Loucy (cell line): ENCODE measurements around the gene FNDC3A.

Source experiments
- H2AFZ ChIP-seq: fragments of 200-600 bp; sonication (generic); 2 replicates; pipeline ENCODE4 v1.6.0; 2016; ENCODE audit warnings: antibody characterized with exemption, mild to moderate bottlenecking, low read length, moderate library complexity
- H3F3A ChIP-seq: fragments of 200-600 bp; 2 replicates; pipeline ENCODE4 v1.6.0; 2016; ENCODE audit warnings: antibody characterized with exemption, low read depth, mild to moderate bottlenecking
- H3K27me3 ChIP-seq: fragments of 200-600 bp; sonication (generic); 2 replicates; pipeline ENCODE4 v1.6.1; 2014; ENCODE audit warnings: low read length, mild to moderate bottlenecking; ENCODE audit not compliant: insufficient read depth, poor library complexity, severe bottlenecking
- H3K36me3 ChIP-seq: fragments of 200-600 bp; sonication (generic); 2 replicates; pipeline ENCODE4 v1.6.1; 2016; ENCODE audit warnings: low read length; ENCODE audit not compliant: insufficient read depth
- H3K4me1 ChIP-seq: fragments of 200-600 bp; sonication (generic); 2 replicates; pipeline ENCODE4 v1.5.1; 2014; ENCODE audit warnings: low read length, mild to moderate bottlenecking; ENCODE audit not compliant: insufficient read depth, poor library complexity, severe bottlenecking
- H3K4me2 ChIP-seq: fragments of 200-600 bp; sonication (generic); 2 replicates; pipeline ENCODE4 v1.6.0; 2014; ENCODE audit warnings: antibody characterized with exemption, low read length, low read depth, mild to moderate bottlenecking; ENCODE audit not compliant: poor library complexity, severe bottlenecking
- H3K4me3 ChIP-seq: fragments of 200-600 bp; sonication (generic); 2 replicates; pipeline ENCODE4 v1.5.1; 2014; ENCODE audit warnings: low read length, mild to moderate bottlenecking, mixed read lengths; ENCODE audit not compliant: poor library complexity, severe bottlenecking
- H3K79me2 ChIP-seq: fragments of 200-600 bp; sonication (generic); 2 replicates; pipeline ENCODE4 v1.6.1; 2014; ENCODE audit warnings: low read length; ENCODE audit not compliant: insufficient read depth
- H3K9ac ChIP-seq: fragments of 200-600 bp; sonication (generic); 2 replicates; pipeline ENCODE4 v1.6.0; 2014; ENCODE audit warnings: mild to moderate bottlenecking, low read depth, low read length, moderate library complexity; ENCODE audit not compliant: poor library complexity, severe bottlenecking
- H3K9me2 ChIP-seq: fragments of 200-600 bp; sonication (generic); replicated peaks from 2 replicates; pipeline ENCODE4 v1.6.1; 2016; ENCODE audit warnings: low read depth, low read length, mixed read lengths
- H3K9me3 ChIP-seq: fragments of 200-600 bp; sonication (generic); 2 replicates; pipeline ENCODE4 v1.6.1; 2014; ENCODE audit warnings: mild to moderate bottlenecking, antibody characterized with exemption, low read length, low read depth; ENCODE audit not compliant: insufficient read depth
- H4K20me1 ChIP-seq: fragments of 200-600 bp; sonication (generic); 2 replicates; pipeline ENCODE4 v1.6.0; 2014; ENCODE audit warnings: antibody characterized with exemption, low read length, mild to moderate bottlenecking; ENCODE audit not compliant: insufficient read depth, poor library complexity, severe bottlenecking
- CTCF ChIP-seq: fragments of 200-600 bp; sonication (generic); conservative IDR thresholded peaks from 2 replicates; pipeline ENCODE4 v1.5.1; 2014; ENCODE audit warnings: mild to moderate bottlenecking, antibody characterized with exemption, low read length
- EZH2phosphoT487 ChIP-seq: fragments of 200-600 bp; IDR thresholded peaks from 2 replicates; pipeline ENCODE4 v1.6.1; 2018; ENCODE audit warnings: antibody characterized with exemption, mild to moderate bottlenecking, moderate library complexity, borderline replicate concordance

The FNDC3A gene

DNA sequence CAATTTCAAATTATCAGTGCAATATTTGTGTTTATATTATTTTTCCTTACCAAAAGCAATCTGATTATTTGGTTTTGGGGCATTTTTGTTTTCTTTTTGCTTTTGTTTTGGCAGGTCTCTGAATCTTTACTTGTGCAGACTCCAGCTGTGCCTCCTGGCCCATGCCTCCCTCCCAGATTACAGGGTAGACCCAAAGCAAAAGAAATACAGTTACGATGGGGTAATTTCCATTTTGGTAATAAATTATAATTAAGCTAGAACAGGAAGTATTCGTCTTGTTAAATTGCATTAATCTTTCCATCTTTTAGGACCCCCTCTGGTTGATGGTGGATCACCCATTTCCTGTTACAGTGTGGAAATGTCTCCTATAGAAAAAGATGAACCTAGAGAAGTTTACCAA lies 215.2 kb downstream of the FNDC3A start:
- H3K36me3 ChIP-seq = peaks cover 67% of the 10 kb centered on the region
- H3K4me1 ChIP-seq = peaks cover 3% of the 10 kb centered on the region

DNA sequence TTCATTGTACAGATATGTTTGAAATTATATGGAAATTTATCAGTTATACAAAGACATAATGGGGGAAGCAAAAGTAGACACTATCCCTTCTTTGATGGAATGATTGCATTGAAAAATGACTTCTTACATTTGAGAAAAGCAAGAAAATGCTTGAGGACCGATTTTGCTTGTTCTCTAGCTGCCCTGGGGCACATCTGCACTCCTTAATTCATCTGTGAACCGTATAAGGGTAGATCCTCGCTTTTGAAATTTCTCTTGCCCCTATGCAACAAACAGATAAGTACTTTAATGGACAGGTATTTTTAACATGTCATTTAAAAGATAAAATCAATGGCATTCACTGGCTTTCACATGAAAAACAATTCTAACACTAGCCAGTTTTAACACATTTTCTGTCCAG lies 230.9 kb downstream of the FNDC3A start:
- H3F3A ChIP-seq = no peaks in the 10 kb centered on the region
- H3K9me3 ChIP-seq = no peaks in the 10 kb centered on the region
- H3K27me3 ChIP-seq = no peaks in the 10 kb centered on the region
- no peak overlapping the region for H2AFZ ChIP-seq
- TF ChIP-seq EZH2phosphoT487 = no peak
- TF ChIP-seq CTCF = no peak
- no peaks in the 10 kb centered on the region for H3K4me1 ChIP-seq
- H3K4me3 ChIP-seq = no peak overlapping the region
- H3K79me2 ChIP-seq = no peaks in the 10 kb centered on the region
- no peak overlapping the region for H3K9ac ChIP-seq
- no peak overlapping the region for H3K4me2 ChIP-seq
- H3K9me2 ChIP-seq = no peaks in the 10 kb centered on the region
- no peaks in the 10 kb centered on the region for H4K20me1 ChIP-seq
- peaks cover 65% of the 10 kb centered on the region; the same call in 1 of the 2 replicates for H3K36me3 ChIP-seq

More for the DNA sequence above, 215.2 kb downstream of the FNDC3A start:
- TF ChIP-seq EZH2phosphoT487 (no peak), CTCF (no peak)
- no peak overlapping the region for H3K4me3 ChIP-seq
- no peaks in the 10 kb centered on the region for H4K20me1 ChIP-seq
- H3K4me2 ChIP-seq = no peak overlapping the region
- H2AFZ ChIP-seq = no peak overlapping the region
- H3K79me2 ChIP-seq = no peaks in the 10 kb centered on the region
- H3F3A ChIP-seq = no peaks in the 10 kb centered on the region
- H3K27me3 ChIP-seq = no peaks in the 10 kb centered on the region
- no peaks in the 10 kb centered on the region for H3K9me3 ChIP-seq
- H3K9me2 ChIP-seq = no peaks in the 10 kb centered on the region
- H3K9ac ChIP-seq = no peak overlapping the region

DNA sequence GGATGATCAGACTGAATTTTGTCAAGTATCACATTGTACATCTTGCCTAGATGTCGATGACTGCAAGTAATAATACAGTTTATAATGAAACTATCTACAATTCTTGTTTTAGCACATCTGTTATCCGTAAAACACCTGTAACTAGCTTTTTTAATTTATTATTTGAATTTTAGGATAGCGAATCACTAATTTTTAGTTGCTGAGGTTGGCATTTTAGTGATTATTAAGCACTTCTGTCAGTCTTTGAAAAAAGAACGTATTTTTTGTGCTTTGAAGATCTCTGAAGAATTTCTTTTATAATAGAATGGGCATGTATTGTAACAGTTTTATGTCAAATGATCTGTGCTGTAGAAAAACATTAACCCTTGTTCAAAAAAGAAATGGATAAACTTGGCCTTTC lies 232.9 kb downstream of the FNDC3A start:
- no peak for TF ChIP-seq EZH2phosphoT487
- TF ChIP-seq CTCF = no peak
- Histone ChIP-seq H3K4me1 (no peaks in the 10 kb centered on the region), H3K9ac (no peak overlapping the region), H3K9me2 (no peaks in the 10 kb centered on the region), H3K36me3 (peaks cover 46% of the 10 kb centered on the region; the same call in 1 of the 2 replicates), H3K79me2 (no peaks in the 10 kb centered on the region), H3K4me3 (no peak overlapping the region), H3K9me3 (no peaks in the 10 kb centered on the region), H3F3A (no peaks in the 10 kb centered on the region), H4K20me1 (no peaks in the 10 kb centered on the region), H3K27me3 (no peaks in the 10 kb centered on the region), H2AFZ (no peak overlapping the region), H3K4me2 (no peak overlapping the region)
